ENCODE results near the gene CCDC13. TPM values are rescaled to one million over a fixed set of nuclear protein-coding genes. Genes with fewer than 3 reads are reported as not detected.
A peak's percentile ranks its signal among the peaks of the same experiment; 100 is the strongest.

CCDC13 gene
- total RNA-seq, 2 experiments from 2014 or later: 0.35 to 0.41 TPM

DNA sequence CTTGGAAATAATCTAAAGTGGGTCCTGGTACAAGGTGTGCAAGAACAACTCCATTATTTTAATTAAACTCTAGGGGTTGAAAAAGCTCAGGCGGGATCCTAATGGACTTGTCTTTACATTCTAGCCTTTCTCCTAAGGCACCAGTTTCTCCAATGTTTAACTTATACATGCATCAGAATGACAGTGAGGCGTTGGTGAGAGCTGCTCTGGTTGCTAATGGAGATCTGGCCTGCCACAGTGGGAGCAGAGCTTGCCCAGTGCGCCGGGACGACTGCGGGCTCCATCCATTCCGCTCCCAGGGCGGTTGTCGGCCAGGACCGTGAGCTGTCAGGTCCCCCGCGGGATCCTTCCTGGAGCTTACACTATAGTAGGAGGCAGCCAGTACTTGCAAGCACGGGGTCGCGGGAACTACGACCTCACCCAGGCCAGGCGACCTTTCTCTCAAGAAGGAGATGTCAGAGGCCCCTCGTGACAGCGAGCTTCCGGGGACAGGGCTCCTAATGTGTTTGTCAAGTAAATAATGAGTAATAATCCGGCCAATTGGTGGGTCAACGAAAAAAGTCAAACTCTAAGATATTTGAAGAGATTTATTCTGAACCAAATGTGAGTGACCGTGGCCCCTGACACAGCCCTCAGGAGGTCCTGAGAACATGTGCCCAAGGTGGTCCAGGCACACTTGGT, 32.2 kb upstream of the CCDC13 start:
- CTCF ChIA-PET: interaction anchor here (1.2 to 2.7 kb wide), 4 partner anchors 10 to 304 kb away, joined by 3 to 14 read pairs (median 6); no protein-coding TSS in a partner anchor

DNA sequence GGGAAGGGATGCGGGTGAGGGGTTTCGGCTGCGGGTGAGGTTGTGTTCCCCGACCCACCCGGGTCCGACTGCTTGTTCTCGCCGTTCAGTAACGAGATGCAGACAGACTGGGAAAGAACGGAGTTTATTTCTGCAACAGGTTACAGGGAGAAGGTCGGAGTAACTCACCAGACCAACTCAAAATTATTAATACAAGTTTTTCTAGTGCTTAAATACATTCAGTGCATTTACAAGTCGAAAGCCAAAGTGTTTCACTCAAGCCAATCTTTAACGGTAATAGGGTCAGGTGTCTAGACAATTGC, 31.7 kb upstream of the CCDC13 start:
- CTCF ChIA-PET: interaction anchor here (1.2 to 2.7 kb wide), 4 partner anchors 10 to 303 kb away, joined by 3 to 14 read pairs (median 6); no protein-coding TSS in a partner anchor
- Mint-ChIP-seq H3K4me3 (peak overlapping the region; percentile 100), H3K9me3 (ENCODE audit: low read depth) (no peaks in the 10 kb centered on the region), H3K27me3 (peaks cover 34% of the 10 kb centered on the region), H3K4me1 (peaks cover 36% of the 10 kb centered on the region), H3K27ac (peak overlapping the region; percentile 95), H3K36me3 (peaks cover 12% of the 10 kb centered on the region)
- ATAC-seq (no peak), DNase-seq (no peak)

More for the DNA sequence above, 32.2 kb upstream of the CCDC13 start:
- DNase-seq (no peak), ATAC-seq (no peak)
- H3K27me3 Mint-ChIP-seq: peaks cover 35% of the 10 kb centered on the region
- H3K4me1 Mint-ChIP-seq: peaks cover 34% of the 10 kb centered on the region
- peaks cover 10% of the 10 kb centered on the region for H3K36me3 Mint-ChIP-seq
- H3K27ac Mint-ChIP-seq: peak overlapping the region; percentile 95
- no peaks in the 10 kb centered on the region for H3K9me3 Mint-ChIP-seq (ENCODE audit: low read depth)
- peak overlapping the region; percentile 100 for H3K4me3 Mint-ChIP-seq

DNA sequence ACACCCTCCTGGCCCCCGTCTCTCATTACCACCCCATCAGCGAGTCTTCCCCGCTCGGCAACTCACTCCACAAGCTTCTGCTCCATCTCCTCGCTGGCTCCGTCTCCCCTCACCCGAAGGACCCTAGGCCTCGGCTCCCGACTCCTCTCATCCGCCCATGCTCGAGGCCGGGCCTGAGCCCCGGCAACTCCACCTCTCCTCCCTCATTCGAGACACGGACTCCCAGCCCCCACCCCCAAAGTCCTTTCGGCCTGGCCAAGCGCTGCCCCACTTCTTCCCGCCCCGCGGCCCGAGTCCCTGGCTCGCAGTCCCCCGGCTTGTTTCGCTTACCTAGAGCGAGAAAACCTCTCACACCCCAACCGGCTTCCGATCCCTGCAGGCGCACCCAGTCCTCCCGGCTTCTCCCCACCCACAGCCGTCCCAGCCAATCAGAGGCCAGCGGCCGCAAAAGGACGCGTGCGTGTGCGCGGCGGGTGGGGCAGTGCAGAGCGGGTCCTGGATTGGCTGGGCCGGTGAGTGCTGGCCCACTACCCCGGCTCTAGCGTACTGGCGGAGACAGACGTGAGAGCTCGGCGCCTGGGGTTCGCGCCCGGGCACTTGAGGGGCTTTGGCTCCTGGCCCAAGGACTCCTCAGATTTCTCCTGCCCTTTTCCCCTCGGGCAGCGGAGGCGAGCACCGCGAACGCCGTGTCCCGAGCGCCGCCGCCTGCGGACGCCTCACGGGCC, 31.2 kb upstream of the CCDC13 start, which contains the start of gene HIGD1A:
TSS of gene HIGD1A (minus strand) at position 385 of the 725 bp plus-strand sequence. CDS start 10,237 bp downstream, outside the sequence.
- peak; percentile 99 for ATAC-seq
- Mint-ChIP-seq H3K4me3 (peak within 1 kb of the TSS; percentile 100), H3K4me1 (peaks cover 38% of the 10 kb centered on the region), H3K27ac (peak within 1 kb of the TSS; percentile 95), H3K9me3 (ENCODE audit: low read depth) (no peaks in the 10 kb centered on the region), H3K27me3 (peaks cover 31% of the 10 kb centered on the region), H3K36me3 (peaks cover 17% of the 10 kb centered on the region)
- peak; percentile 96 for DNase-seq
- CTCF ChIA-PET: interaction anchor here (1.2 to 2.6 kb wide), 6 partner anchors 9 to 303 kb away, joined by 3 to 14 read pairs (median 4); no protein-coding TSS in a partner anchor

DNA sequence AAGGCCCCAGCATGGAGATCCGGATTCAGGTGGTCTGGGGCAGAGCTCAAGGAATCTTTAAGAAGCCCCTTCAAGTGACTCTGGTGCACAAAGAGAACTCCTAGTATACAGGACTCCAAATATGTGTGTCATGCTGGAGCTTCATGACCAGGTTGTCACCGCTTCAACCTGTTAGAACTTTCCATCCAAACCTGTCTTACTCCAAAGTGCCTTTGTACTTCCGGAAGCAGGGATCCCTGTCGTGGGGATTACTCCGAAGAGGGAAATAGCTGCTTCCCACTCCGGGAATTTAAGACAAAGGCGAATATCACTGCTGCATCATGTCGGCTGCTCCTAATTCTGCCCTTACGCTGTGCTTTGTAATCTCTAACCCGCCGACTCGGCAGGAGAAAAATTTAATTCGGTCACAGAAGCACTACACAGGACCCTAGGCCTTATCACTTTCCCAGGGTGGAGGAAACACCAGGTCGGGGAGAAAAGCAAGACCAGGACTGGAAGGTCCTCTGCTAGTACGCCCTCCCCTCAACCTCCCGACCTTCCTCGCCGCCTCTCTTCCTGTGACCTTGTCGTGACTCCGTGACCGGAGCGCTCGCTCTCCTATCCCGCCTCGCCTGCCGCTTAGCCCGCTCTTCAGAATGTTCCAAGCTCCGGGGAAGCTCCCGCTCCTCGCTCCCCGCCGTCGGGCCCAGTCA, 30.5 kb upstream of the CCDC13 start:
- DNase-seq: peak; percentile 64

DNA sequence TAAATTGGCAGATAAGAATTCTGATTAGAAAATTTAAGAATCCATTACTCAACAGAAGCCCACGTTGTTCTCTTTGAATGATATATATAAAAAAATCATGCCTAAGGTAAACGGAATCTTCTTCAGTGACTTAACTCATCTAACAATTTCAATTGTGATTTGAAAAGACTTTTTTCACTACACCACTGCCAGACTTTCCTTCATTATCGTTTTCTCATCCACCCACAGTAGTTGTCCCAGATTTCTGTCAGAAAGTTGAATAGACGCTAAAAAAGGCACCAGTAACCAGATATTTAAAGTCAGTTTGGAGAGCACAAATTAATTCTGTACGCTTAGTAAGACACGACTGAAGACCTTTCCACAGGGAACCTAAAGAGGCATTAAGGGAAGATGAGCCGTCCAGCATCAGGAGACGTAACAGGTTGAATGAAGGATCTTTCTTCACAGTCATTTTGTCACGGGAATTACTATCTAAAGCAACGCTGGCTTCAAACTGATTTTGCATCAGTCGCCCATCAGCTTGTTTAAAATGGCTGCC, 29.9 kb upstream of the CCDC13 start:
- Mint-ChIP-seq H3K4me1 (peaks cover 38% of the 10 kb centered on the region), H3K9me3 (ENCODE audit: low read depth) (no peaks in the 10 kb centered on the region), H3K27ac (peak overlapping the region; percentile 37), H3K4me3 (peak overlapping the region; percentile 100), H3K27me3 (peaks cover 23% of the 10 kb centered on the region), H3K36me3 (peaks cover 18% of the 10 kb centered on the region)
- no peak for DNase-seq
- ATAC-seq: no peak
- CTCF ChIA-PET: interaction anchor here (0.8 to 2.6 kb wide), 5 partner anchors 8 to 299 kb away, joined by 3 to 14 read pairs (median 5); no protein-coding TSS in a partner anchor

More for the DNA sequence above, 30.5 kb upstream of the CCDC13 start:
- H3K27me3 Mint-ChIP-seq: peaks cover 28% of the 10 kb centered on the region
- peaks cover 38% of the 10 kb centered on the region for H3K4me1 Mint-ChIP-seq
- CTCF ChIA-PET: interaction anchor here (0.8 to 2.6 kb wide), 5 partner anchors 9 to 298 kb away, joined by 3 to 14 read pairs (median 5); no protein-coding TSS in a partner anchor
- peaks cover 18% of the 10 kb centered on the region for H3K36me3 Mint-ChIP-seq
- peak; percentile 25 for ATAC-seq
- H3K9me3 Mint-ChIP-seq (ENCODE audit: low read depth): no peaks in the 10 kb centered on the region
- peak overlapping the region; percentile 95 for H3K27ac Mint-ChIP-seq
- H3K4me3 Mint-ChIP-seq: peak overlapping the region; percentile 100

DNA sequence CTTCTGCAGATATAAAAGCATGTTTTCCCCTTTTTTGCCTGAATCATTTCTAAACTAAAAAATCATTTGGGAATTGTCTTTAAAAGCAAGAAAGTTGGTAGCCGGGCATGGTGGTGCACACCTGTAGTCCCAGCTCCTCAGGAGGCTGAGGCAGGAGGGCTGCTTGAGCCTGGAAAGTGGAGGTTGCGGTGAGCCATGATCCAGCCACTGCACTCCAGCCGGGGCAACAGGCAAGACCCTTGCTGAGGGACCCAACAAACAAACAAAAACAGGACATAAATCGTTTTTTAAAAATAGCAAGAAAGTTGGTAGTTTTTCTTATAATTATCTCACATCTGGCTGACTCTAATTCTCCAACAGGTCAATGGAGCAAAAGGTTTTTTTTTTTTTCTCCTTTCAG, 28.7 kb upstream of the CCDC13 start:
- Mint-ChIP-seq H3K27me3 (peaks cover 14% of the 10 kb centered on the region), H3K36me3 (peaks cover 18% of the 10 kb centered on the region), H3K4me1 (peaks cover 38% of the 10 kb centered on the region), H3K27ac (no peak overlapping the region), H3K4me3 (no peak overlapping the region), H3K9me3 (ENCODE audit: low read depth) (no peaks in the 10 kb centered on the region)
- CTCF ChIA-PET: no interaction called here
- ATAC-seq: no peak
- no peak for DNase-seq

DNA sequence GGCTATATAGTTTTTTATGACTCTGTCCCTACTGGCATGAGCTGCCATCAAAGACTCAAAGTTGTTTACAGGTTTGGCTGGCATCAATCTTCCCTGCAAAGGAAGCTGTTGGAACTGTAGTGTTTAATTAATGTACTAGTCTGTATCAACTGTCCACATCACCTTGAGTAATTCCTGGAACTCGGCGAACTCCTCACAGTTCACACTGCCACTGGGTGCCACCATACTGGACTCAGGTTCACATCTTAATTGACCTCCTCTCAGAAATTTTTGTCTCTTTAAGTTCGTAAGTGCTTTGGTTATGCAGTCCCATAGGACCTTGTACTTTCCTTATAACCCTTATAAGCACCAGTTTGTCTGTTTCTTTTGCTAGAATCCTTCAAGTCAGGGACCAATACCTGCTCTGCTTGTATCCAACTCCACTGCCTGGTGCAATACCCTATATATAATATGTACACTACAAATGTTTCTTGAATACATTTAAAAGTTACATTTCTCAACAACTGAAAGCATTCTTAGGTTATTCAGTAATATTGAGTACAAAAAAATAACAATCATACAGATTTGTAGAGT, 28.1 kb upstream of the CCDC13 start:
- CTCF ChIA-PET: interaction anchor here (1.0 kb wide), 1 partner anchor 73 kb away, joined by 3 read pairs; no protein-coding TSS in a partner anchor
- Mint-ChIP-seq H3K4me1 (peaks cover 41% of the 10 kb centered on the region), H3K4me3 (no peak overlapping the region), H3K36me3 (peaks cover 21% of the 10 kb centered on the region), H3K9me3 (ENCODE audit: low read depth) (no peaks in the 10 kb centered on the region), H3K27me3 (peaks cover 8% of the 10 kb centered on the region), H3K27ac (no peak overlapping the region)
- no peak for DNase-seq
- no peak for ATAC-seq

DNA sequence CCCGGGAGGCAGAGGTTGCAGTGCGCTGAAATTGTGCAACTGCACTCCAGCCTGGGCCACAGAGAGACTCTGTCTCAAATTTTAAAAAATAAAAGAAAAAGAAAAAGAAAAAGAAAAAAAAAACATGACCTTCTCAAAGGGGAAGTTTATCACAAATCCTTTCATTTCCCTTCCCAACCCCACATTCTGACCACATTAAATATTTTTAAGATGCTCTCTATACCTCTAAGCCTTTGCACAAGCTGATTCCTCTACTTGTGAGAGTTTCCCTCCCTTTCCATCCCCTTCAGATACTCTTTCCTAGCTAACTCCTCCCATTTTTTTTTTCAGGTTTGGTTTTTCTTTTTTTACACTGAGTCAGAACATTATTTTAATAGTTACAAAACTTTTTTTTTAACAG, 27.2 kb upstream of the CCDC13 start:
- Mint-ChIP-seq H3K4me1 (peaks cover 40% of the 10 kb centered on the region), H3K27me3 (no peaks in the 10 kb centered on the region), H3K36me3 (peaks cover 25% of the 10 kb centered on the region), H3K4me3 (no peak overlapping the region), H3K27ac (no peak overlapping the region), H3K9me3 (ENCODE audit: low read depth) (no peaks in the 10 kb centered on the region)
- DNase-seq (no peak), ATAC-seq (no peak)
- CTCF ChIA-PET: interaction anchor here (1.0 kb wide), 1 partner anchor 74 kb away, joined by 3 read pairs; no protein-coding TSS in a partner anchor

DNA sequence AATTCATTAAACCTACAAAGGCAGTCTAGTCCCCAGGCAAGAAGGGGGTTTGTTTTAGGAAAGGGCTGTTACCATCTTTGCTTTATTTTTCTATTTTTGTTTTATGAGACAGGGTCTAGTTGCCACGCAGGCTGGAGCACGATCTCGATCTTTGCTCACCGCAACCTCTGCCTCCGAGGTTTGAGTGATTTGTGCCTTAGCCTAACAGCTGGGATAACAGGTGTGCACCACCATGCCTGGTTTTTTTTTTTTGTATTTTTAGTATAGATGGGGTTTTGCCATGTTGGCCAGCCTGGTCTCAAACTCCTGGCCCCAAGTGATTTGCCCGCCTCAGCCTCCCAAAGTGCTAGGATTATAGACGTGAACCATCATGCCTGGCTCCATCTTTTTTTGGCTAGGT, 26.3 kb upstream of the CCDC13 start:
- no peaks in the 10 kb centered on the region for H3K27me3 Mint-ChIP-seq
- peaks cover 34% of the 10 kb centered on the region for H3K4me1 Mint-ChIP-seq
- no peaks in the 10 kb centered on the region for H3K9me3 Mint-ChIP-seq (ENCODE audit: low read depth)
- CTCF ChIA-PET: no interaction called here
- DNase-seq (no peak), ATAC-seq (no peak)
- no peak overlapping the region for H3K4me3 Mint-ChIP-seq
- no peak overlapping the region for H3K27ac Mint-ChIP-seq
- peaks cover 27% of the 10 kb centered on the region for H3K36me3 Mint-ChIP-seq

DNA sequence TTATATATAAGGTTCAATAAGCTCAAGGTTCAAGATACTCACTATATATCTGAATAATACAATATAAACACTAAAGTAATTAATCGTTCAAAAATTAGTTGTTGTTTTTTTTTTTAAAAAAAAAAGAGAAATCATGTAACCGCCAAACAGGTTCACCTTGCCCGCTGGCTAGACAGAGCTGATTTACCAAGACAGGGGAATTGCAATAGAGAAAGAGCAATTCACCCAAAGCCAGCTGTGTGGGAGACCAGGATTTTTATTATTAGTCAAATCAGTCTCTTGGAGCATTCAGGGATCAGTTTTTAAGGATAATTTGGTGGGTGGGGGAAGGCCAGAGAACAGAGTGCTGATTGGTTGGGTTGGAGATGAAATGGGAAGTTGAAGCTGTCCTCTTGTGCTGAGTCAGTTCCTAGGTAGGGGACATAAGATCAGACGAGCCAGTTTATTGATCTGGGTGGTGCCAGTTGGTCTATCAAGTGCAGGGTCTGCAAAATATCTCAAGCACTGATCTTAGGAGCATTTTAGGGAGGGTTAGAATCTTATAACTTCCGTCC, 23.4 kb upstream of the CCDC13 start:
- CTCF ChIA-PET: interaction anchor here (0.5 to 4.0 kb wide), 4 partner anchors 7 to 247 kb away, joined by 3 to 14 read pairs (median 4); partner anchors contain the start of gene HIGD1A
- H3K9me3 Mint-ChIP-seq (ENCODE audit: low read depth): no peaks in the 10 kb centered on the region
- H3K27me3 Mint-ChIP-seq: no peaks in the 10 kb centered on the region
- DNase-seq (no peak), ATAC-seq (no peak)
- peaks cover 31% of the 10 kb centered on the region for H3K36me3 Mint-ChIP-seq
- H3K4me1 Mint-ChIP-seq: peaks cover 16% of the 10 kb centered on the region
- H3K4me3 Mint-ChIP-seq: no peak overlapping the region
- H3K27ac Mint-ChIP-seq: no peak overlapping the region

DNA sequence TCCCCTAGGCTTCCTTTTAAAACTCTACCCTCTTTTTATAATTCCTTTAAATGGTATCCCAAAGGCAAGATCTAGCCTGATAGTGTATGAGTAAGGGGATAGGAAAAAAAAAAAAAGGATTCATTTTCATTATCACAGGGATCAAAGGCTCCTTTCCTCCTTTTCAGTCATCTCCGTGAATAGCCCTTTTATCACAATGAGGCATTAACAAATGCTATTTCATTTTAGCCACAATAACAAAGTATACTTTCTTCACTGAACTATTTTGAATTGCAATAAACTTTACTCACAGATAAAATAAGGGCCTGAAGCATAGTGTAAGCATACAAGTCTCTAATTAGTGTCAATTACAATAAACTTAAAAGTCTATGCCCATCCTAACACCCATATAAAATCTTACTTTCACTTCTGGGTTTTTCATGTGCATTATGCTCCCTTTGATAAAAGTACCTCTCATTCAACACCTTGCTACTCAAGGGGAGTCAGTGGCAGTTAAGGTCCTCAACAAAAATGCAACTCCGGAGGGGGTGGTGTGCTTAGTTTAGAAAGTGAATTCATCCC, 22.6 kb upstream of the CCDC13 start:
- peaks cover 34% of the 10 kb centered on the region for H3K36me3 Mint-ChIP-seq
- no peak overlapping the region for H3K4me3 Mint-ChIP-seq
- no peak for DNase-seq
- H3K4me1 Mint-ChIP-seq: peaks cover 15% of the 10 kb centered on the region
- H3K27ac Mint-ChIP-seq: no peak overlapping the region
- CTCF ChIA-PET: interaction anchor here (0.5 to 4.0 kb wide), 4 partner anchors 8 to 246 kb away, joined by 3 to 14 read pairs (median 3); partner anchors contain the start of gene HIGD1A
- no peaks in the 10 kb centered on the region for H3K27me3 Mint-ChIP-seq
- no peak for ATAC-seq
- no peaks in the 10 kb centered on the region for H3K9me3 Mint-ChIP-seq (ENCODE audit: low read depth)

DNA sequence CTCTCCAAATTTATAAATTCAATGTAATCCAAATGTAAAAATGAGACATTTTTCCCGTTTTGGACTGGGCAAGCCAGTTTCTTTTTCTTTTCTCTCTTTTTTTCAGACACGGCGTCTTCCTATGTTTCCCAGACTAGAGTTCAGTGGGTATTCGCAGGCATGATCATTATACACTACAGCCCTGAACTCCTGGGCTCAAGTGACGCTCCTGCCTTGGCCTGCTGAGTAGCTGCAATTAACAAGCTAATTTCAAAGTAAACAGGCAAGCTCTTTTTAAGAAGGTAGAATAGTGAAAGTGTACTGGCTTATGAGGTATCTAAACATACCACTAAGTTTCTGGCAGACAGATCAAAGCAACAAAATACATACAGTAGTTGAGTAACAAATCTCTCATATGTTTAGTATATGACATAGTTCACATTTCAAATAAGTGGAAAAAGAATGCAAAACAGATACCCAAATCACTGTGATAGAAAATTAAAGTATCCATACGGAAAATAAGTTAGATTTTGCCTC, 17.7 kb upstream of the CCDC13 start:
- H3K27me3 Mint-ChIP-seq: no peaks in the 10 kb centered on the region
- H3K9me3 Mint-ChIP-seq (ENCODE audit: low read depth): no peaks in the 10 kb centered on the region
- DNase-seq (no peak), ATAC-seq (no peak)
- H3K4me3 Mint-ChIP-seq: no peak overlapping the region
- CTCF ChIA-PET: interaction anchor here (1.5 kb wide), 1 partner anchor 41 kb away, joined by 4 read pairs; no protein-coding TSS in a partner anchor
- H3K27ac Mint-ChIP-seq: no peak overlapping the region
- H3K36me3 Mint-ChIP-seq: peaks cover 35% of the 10 kb centered on the region
- peaks cover 8% of the 10 kb centered on the region for H3K4me1 Mint-ChIP-seq
